Heart left ventricle (tissue), 16 donors: Measurements from ENCODE around the gene SSUH2. TPM values are rescaled to one million over a fixed set of nuclear protein-coding genes. Genes with fewer than 3 reads are reported as not detected.
A peak's percentile ranks its signal among the peaks of the same experiment; 100 is the strongest.

Experiments
- ATAC-seq, 4 donors: fragments of 200-7000 bp; cut with Tn5 transposase; one replicate each; pipeline ENCODE4 v1.9.1; 2020 to 2022; ENCODE audit warnings: moderate library complexity in 4 of 4, mild to moderate bottlenecking in 3 of 4, moderate number of reproducible peaks in 1 of 4
- DNase-seq, 5 donors: peaks; one replicate each; pipeline ENCODE4 v3.0.0-alpha.2; 2020
- H3K27ac ChIP-seq, 12 donors: fragments of 200-600 bp; sonication (generic) in 4 of 12; one replicate each; pipeline versions ENCODE4 v1.5.0 to v1.8.0; 2016 to 2022; ENCODE audit warnings: mild to moderate bottlenecking in 2 of 12
- H3K27me3 ChIP-seq, 9 donors: fragments of 200-600 bp; sonication (generic) in 2 of 9; one replicate each; pipeline versions ENCODE4 v1.5.1 to v1.8.0; 2016 to 2022; ENCODE audit warnings: mild to moderate bottlenecking in 3 of 9
- H3K36me3 ChIP-seq, 9 donors: fragments of 200-600 bp; sonication (generic) in 2 of 9; one replicate each; pipeline versions ENCODE4 v1.5.0 to v1.8.0; 2018 to 2022; ENCODE audit warnings: mild to moderate bottlenecking in 2 of 9
- H3K4me1 ChIP-seq, 12 donors: fragments of 200-600 bp; sonication (generic) in 4 of 12; one replicate each; pipeline versions ENCODE4 v1.5.0 to v1.8.0; 2016 to 2022; ENCODE audit warnings: mild to moderate bottlenecking in 3 of 12
- H3K4me3 ChIP-seq, 12 donors: fragments of 200-600 bp; sonication (generic) in 4 of 12; one replicate each; pipeline versions ENCODE4 v1.5.0 to v1.8.0; 2017 to 2022; ENCODE audit warnings: mild to moderate bottlenecking in 9 of 12, moderate library complexity in 4 of 12
- H3K9me3 ChIP-seq, 12 donors: fragments of 200-600 bp; sonication (generic) in 4 of 12; one replicate each; pipeline versions ENCODE4 v1.5.0 to v1.8.0; 2016 to 2022; ENCODE audit warnings: mild to moderate bottlenecking in 1 of 12
- CTCF ChIP-seq, 12 donors: fragments of 200-600 bp; sonication (generic) in 4 of 12; IDR thresholded peaks; one replicate each; pipeline versions ENCODE4 v1.5.0 to v1.8.0; 2018 to 2022; ENCODE audit warnings: antibody characterized with exemption in 12 of 12, mild to moderate bottlenecking in 5 of 12
- POLR2A ChIP-seq, 2 donors: fragments of 450-650 bp; IDR thresholded peaks; one replicate each; pipeline ENCODE4 v1.6.1; 2017; ENCODE audit warnings: antibody characterized with exemption in 2 of 2, mild to moderate bottlenecking in 2 of 2, moderate library complexity in 2 of 2
- whole genome bisulfite sequencing, 4 donors: extraction: QIAGEN DNeasy Blood & Tissue Kit in 2 of 4; methylation state at CpG; one replicate each; pipeline versions ENCODE4 v1.1.5 to v1.1.7; 2013 to 2018; 5-methylcytosine and 5-hydroxymethylcytosine counted together
- intact Hi-C, 10 donors: fragments of 100-400 bp; cut with DNase I; formaldehyde crosslinking; loops; one replicate each; pipeline versions ENCODE4 v1.11.1 to v1.14.2; 2022
- polyA plus RNA-seq, 2 donors: library from polyadenylated mRNA; stranded (reverse); fragments of 200-250 nt; gene quantifications; one replicate each; pipeline ENCODE4 v1.2.3, GENCODE V29; 2013
- total RNA-seq, 9 donors: library from RNA; depleted of rRNA in 2 of 9; stranded (reverse); fragments of >200 nt in 2 of 9; fragmentation: NEBNext Ultra II Directional in 3 of 9; extraction: Animal tissue kit (Norgen Biotek cat#: 25700) in 3 of 9; gene quantifications; one replicate each; pipeline versions ENCODE4 v1.1.0 to v1.2.4, GENCODE V29; 2016 to 2023
- donor health status: ischemic (EF 13 %, LVEDD 7.1; RV severe dilation, severe dysfunction).
- donor health status: healthy with polysubstance abuse.
- donor health status: DM: no; HTN: yes; CAD: no.
- donor health status: DM: no; HTN: no; CAD: no.
- donor health status: ischemic (EF 25% LVEDD 6.9; RV normal size, moderate dysfunction).
- donor health status: ischemic (EF 25% LVEDD 5.7; RV mildly dilated, moderate dysfunction).
- donor health status: healthy.
- donor health status: DM: yes; HTN: yes; CAD: no.
- donor health status: ischemic (EF 35%, LVEDD 5.7; RV mildly dilated, moderate dysfunction).
- donor health status: nonischemic (EF 11% LVEDD 7.7; RV severe dilation, severe dysfunction).
- donor health status: DM: yes; HTN: yes; CAD: no.
- donor health status: PGD.
- donor health status: ischemic (EF 29% LVEDD 5.4; RV normal size, mild dysfunction).
- donor health status: nonischemic (EF 23%, LVEDD 6.1; RV moderate dilation, normal function).

The SSUH2 gene
- total and polyA plus RNA-seq, 11 donors: 0.33 to 5.3 (median 1.3) TPM; not detected in 1

- DNase-seq (no peak), ATAC-seq (no peak)
- Histone ChIP-seq H3K27ac (no peak overlapping the region), H3K9me3 (no peaks in the 10 kb centered on the region), H3K4me1 (peaks cover 0 to 30% (median 11%) of the 10 kb centered on the region in 12 donors), H3K36me3 (no peaks in the 10 kb centered on the region), H3K27me3 (no peaks in the 10 kb centered on the region), H3K4me3 (no peak overlapping the region)
- 66 to 75% (median 70%) methylated on average over 3 of the region's 3 CpGs for WGBS, 4 donors
- intact Hi-C loops: no loop called here
- TF ChIP-seq POLR2A (IDR thresholded peaks at IDR 0.05) (no peak), CTCF (IDR thresholded peaks at IDR 0.05) (no peak)
Measured at GRCh38 chr3:8599146-8599545, 45.5 kb downstream of the SSUH2 start.

GRCh38 chr3:8597219-8597853 lies 47.3 kb downstream of the SSUH2 start:
- Histone ChIP-seq H3K27ac (no peak overlapping the region), H3K4me1 (peaks cover 0 to 32% (median 13%) of the 10 kb centered on the region in 12 donors), H3K4me3 (no peak overlapping the region), H3K27me3 (no peaks in the 10 kb centered on the region), H3K36me3 (no peaks in the 10 kb centered on the region), H3K9me3 (no peaks in the 10 kb centered on the region)
- ATAC-seq (no peak), DNase-seq (no peak)
- intact Hi-C loops: no loop called here
- TF ChIP-seq CTCF (IDR thresholded peaks at IDR 0.05) (no peak), POLR2A (IDR thresholded peaks at IDR 0.05) (no peak)
- 83 to 89% (median 88%) methylated on average over 7 of the region's 7 CpGs for WGBS, 4 donors

GRCh38 chr3:8596321-8597218 lies 48.0 kb downstream of the SSUH2 start:
- TF ChIP-seq POLR2A (IDR thresholded peaks at IDR 0.05): no peak
- TF ChIP-seq CTCF (IDR thresholded peaks at IDR 0.05): no peak
- Histone ChIP-seq H3K4me3 (no peak overlapping the region), H3K27ac (no peak overlapping the region), H3K27me3 (no peaks in the 10 kb centered on the region), H3K36me3 (no peaks in the 10 kb centered on the region), H3K9me3 (no peaks in the 10 kb centered on the region), H3K4me1 (peaks cover 0 to 37% (median 13%) of the 10 kb centered on the region in 12 donors)
- no peak for DNase-seq
- intact Hi-C loops: no loop called here
- WGBS, 4 donors: 69 to 80% (median 73%) methylated on average over 18 of the region's 18 CpGs
- ATAC-seq: no peak

- DNase-seq (peak in 1 of 5 donors; percentile 41), ATAC-seq (peak in 3 of 4 donors; percentile 65 to 76 (median 75))
- Histone ChIP-seq H3K27ac (no peak overlapping the region), H3K4me3 (no peak overlapping the region), H3K9me3 (no peaks in the 10 kb centered on the region), H3K4me1 (peaks cover 0 to 37% (median 13%) of the 10 kb centered on the region in 12 donors), H3K27me3 (no peaks in the 10 kb centered on the region), H3K36me3 (no peaks in the 10 kb centered on the region)
- no peak for TF ChIP-seq CTCF (IDR thresholded peaks at IDR 0.05)
- TF ChIP-seq POLR2A (IDR thresholded peaks at IDR 0.05): no peak
- intact Hi-C loops: no loop called here
- WGBS, 4 donors: 74 to 88% (median 77%) methylated on average over 9 of the region's 9 CpGs
Measured at GRCh38 chr3:8595695-8596115, 48.9 kb downstream of the SSUH2 start.
